ENCODE results near the gene PRTN3. TPM values are rescaled to one million over a fixed set of nuclear protein-coding genes. Genes with fewer than 3 reads are reported as not detected.
A peak's percentile ranks its signal among the peaks of the same experiment; 100 is the strongest.
"Not testable (repeated sequence)": the region's sequence is repeated elsewhere in the genome, so short reads cannot be mapped to it uniquely, and the experiment has no call there.

PRTN3 gene
- total RNA-seq, 1 donor from 2014 or later = not detected

- H3K4me1 Mint-ChIP-seq = no peaks in the 10 kb centered on the region
- peaks cover 40% of the 10 kb centered on the region for H3K36me3 Mint-ChIP-seq (ENCODE audit: low read depth)
- CTCF ChIA-PET = no interaction called here
- ATAC-seq (ENCODE audit: low read depth) (no peak), DNase-seq (no peak)
- H3K27ac Mint-ChIP-seq = no peak overlapping the region
- no peak for TF ChIP-seq CTCF (IDR thresholded peaks at IDR 0.05)
- peaks cover 4% of the 10 kb centered on the region for H3K9me3 Mint-ChIP-seq
- intact Hi-C loops (cut with micrococcal nuclease) = no loop called here
- H3K4me3 Mint-ChIP-seq = no peak overlapping the region
- POLR2A ChIA-PET = no interaction called here
- no peaks in the 10 kb centered on the region for H3K27me3 Mint-ChIP-seq
Observed at GRCh38 chr19:814152-815078, 26.4 kb upstream of the PRTN3 start.

DNA sequence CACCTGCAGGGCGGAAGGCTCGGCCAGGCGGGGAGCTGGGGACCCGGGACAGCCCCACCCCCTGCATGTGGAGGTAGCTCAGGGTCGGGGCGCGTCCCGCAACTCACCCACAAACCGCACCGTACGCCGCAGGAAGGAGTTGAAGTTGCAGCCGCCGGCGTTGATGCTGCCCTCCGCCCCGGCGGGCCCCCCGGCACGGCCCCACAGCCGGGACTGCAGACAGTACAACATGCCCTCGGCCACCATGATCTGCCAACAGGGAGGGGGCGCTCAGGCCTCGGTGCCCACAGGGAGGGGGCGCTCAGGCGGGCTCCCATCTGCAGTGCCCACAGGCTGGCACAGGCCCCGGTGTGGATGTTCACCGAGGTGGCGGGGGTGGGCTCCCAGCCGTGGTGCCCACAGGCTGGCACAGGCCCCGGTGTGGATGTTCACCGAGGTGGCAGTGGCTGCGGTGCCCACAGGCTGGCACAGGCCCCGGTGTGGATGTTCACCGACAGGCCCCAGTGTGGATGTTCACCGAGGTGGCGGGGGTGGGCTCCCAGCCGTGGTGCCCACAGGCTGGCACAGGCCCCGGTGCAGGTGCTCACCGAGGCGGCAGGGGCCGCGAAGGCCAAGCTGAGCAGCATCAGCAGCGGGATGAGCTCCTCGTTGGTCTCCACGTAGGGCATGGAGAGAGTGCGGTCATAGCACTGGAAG is 25.6 kb upstream of the PRTN3 start:
- H3K4me1 Mint-ChIP-seq = no peaks in the 10 kb centered on the region
- H3K36me3 Mint-ChIP-seq (ENCODE audit: low read depth) = peaks cover 32% of the 10 kb centered on the region
- ChIA-PET CTCF (no interaction called here), POLR2A (no interaction called here)
- no peaks in the 10 kb centered on the region for H3K27me3 Mint-ChIP-seq
- TF ChIP-seq CTCF (IDR thresholded peaks at IDR 0.05) = no peak
- ATAC-seq (ENCODE audit: low read depth) (peak; percentile 9), DNase-seq (no peak)
- H3K9me3 Mint-ChIP-seq = peaks cover 4% of the 10 kb centered on the region
- no peak overlapping the region for H3K27ac Mint-ChIP-seq
- intact Hi-C loops (cut with micrococcal nuclease) = no loop called here
- H3K4me3 Mint-ChIP-seq = no peak overlapping the region

DNA sequence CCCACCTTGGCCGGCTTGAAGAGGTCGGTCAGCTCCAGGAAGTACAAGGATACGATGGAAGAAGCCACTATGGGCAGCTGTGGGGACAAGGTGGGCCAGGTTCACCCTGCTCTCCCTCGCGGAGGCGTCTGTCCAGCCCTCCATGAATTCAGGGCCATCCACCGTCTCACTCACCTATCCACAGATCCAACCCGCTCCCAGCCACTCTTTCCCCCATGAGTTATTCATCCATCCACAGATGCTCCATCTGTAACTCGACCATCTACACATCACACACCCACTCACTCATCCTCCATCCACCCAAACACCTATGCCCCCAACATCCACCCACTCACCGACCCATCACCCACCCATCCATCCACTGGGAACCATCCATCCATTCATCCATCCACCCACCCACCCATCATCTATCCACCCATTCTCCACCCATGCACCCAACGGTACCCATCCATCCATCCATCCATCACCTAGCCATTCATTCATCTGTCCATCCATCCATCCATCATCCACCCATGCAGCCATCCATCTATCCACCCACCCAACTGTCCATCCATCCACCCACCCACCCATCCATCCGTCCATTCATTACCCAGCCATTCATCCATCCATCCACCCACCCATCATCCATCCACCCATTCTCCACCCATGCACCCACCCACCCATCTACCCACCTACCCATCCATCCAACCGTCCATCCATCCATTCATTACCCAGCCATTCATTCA is 24.9 kb upstream of the PRTN3 start:
- DNase-seq (no peak), ATAC-seq (ENCODE audit: low read depth) (no peak)
- Mint-ChIP-seq H3K9me3 (peaks cover 4% of the 10 kb centered on the region), H3K4me3 (no peak overlapping the region), H3K27me3 (no peaks in the 10 kb centered on the region), H3K4me1 (no peaks in the 10 kb centered on the region), H3K27ac (no peak overlapping the region), H3K36me3 (ENCODE audit: low read depth) (peaks cover 27% of the 10 kb centered on the region)
- no peak for TF ChIP-seq CTCF (IDR thresholded peaks at IDR 0.05)
- ChIA-PET POLR2A (no interaction called here), CTCF (no interaction called here)
- intact Hi-C loops (cut with micrococcal nuclease) = no loop called here

GRCh38 chr19:816500-816857 is 24.3 kb upstream of the PRTN3 start:
- no peak for DNase-seq
- no peak overlapping the region for H3K4me3 Mint-ChIP-seq
- CTCF ChIA-PET = no interaction called here
- H3K27ac Mint-ChIP-seq = no peak overlapping the region
- no peaks in the 10 kb centered on the region for H3K27me3 Mint-ChIP-seq
- H3K9me3 Mint-ChIP-seq = peaks cover 4% of the 10 kb centered on the region
- no peak for TF ChIP-seq CTCF (IDR thresholded peaks at IDR 0.05)
- H3K36me3 Mint-ChIP-seq (ENCODE audit: low read depth) = peaks cover 24% of the 10 kb centered on the region
- no peaks in the 10 kb centered on the region for H3K4me1 Mint-ChIP-seq
- ATAC-seq (ENCODE audit: low read depth) = no peak
- intact Hi-C loops (cut with micrococcal nuclease) = no loop called here
- POLR2A ChIA-PET = no interaction called here

GRCh38 chr19:820212-820611 is 20.6 kb upstream of the PRTN3 start:
- H3K4me3 Mint-ChIP-seq, CTCF ChIA-PET, POLR2A ChIA-PET: not testable (repeated sequence)

More at GRCh38 chr19:820212-820611, 20.6 kb upstream of the PRTN3 start:
- H3K27ac Mint-ChIP-seq; H3K4me1 Mint-ChIP-seq; intact Hi-C loops (cut with micrococcal nuclease); H3K36me3 Mint-ChIP-seq (ENCODE audit: low read depth); ATAC-seq (ENCODE audit: low read depth); DNase-seq; H3K9me3 Mint-ChIP-seq: not testable (repeated sequence)
- H3K27me3 Mint-ChIP-seq = peaks cover 11% of the 10 kb centered on the region
